ENCODE data around the gene FKBP1A. TPM values are rescaled to one million over a fixed set of nuclear protein-coding genes. Genes with fewer than 3 reads are reported as not detected.
A peak's percentile ranks its signal among the peaks of the same experiment; 100 is the strongest.

FKBP1A gene
- total RNA-seq, 3 donors from 2014 or later: 168 to 326 (median 300) TPM

DNA sequence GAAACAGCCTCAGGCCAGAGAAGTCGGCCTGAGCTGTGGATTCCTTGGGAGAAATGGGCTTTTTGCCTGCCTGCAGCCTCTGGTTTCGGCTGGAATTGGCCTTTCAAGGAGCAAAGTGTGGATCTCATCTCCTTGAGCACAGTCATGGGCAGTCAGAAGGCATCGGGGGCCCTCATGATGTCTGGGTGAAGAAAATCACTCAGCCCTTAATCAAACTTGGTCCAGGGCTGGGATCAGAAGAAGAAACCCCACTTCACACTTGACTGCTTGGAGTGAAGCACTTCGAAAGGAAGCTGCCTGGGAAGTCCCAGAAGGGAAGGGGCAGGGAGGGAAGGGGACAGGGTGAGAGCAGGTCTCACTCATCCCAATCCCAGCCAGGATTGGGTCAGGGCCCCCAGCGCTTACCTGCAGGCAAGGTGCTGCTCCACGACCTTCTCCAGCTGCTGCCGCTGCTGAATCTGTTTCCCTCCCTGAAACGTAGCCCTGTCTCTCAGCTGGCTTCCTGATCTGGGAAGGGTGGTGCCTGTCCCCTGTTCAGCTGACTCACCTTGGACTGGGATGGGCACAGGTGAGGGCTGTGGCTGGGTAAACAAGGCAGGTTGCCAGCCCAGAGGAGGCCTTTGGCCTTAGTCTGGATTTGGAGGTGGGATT is 64.0 kb downstream of the FKBP1A start, which contains the start of gene SDCBP2:
SDCBP2 (minus strand) TSS at position 460 of the 651 bp plus-strand sequence. CDS start 8,723 bp downstream, outside the sequence.
- H3K9me3 ChIP-seq: no peaks in the 10 kb centered on the region
- ATAC-seq (peak; percentile 80), DNase-seq (peak; percentile 89 to 92 (median 90))
- intact Hi-C loops (cut with DNase I, micrococcal nuclease): loop anchor here (5.0 kb wide), 2 partner anchors 48 to 63 kb away; partner anchors contain the start of gene FKBP1A (in 1 of the 2)
- H3K4me1 ChIP-seq (ENCODE audit: low read depth): peaks cover 41% of the 10 kb centered on the region
- H3K36me3 ChIP-seq (ENCODE audit: low read depth): no peaks in the 10 kb centered on the region
- TF ChIP-seq, protein P1, sequence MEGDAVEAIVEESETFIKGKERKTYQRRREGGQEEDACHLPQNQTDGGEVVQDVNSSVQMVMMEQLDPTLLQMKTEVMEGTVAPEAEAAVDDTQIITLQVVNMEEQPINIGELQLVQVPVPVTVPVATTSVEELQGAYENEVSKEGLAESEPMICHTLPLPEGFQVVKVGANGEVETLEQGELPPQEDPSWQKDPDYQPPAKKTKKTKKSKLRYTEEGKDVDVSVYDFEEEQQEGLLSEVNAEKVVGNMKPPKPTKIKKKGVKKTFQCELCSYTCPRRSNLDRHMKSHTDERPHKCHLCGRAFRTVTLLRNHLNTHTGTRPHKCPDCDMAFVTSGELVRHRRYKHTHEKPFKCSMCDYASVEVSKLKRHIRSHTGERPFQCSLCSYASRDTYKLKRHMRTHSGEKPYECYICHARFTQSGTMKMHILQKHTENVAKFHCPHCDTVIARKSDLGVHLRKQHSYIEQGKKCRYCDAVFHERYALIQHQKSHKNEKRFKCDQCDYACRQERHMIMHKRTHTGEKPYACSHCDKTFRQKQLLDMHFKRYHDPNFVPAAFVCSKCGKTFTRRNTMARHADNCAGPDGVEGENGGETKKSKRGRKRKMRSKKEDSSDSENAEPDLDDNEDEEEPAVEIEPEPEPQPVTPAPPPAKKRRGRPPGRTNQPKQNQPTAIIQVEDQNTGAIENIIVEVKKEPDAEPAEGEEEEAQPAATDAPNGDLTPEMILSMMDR (IDR thresholded peaks at IDR 0.05): no peak
- peak within 1 kb of the TSS; percentile 0 for H3K4me3 ChIP-seq

DNA sequence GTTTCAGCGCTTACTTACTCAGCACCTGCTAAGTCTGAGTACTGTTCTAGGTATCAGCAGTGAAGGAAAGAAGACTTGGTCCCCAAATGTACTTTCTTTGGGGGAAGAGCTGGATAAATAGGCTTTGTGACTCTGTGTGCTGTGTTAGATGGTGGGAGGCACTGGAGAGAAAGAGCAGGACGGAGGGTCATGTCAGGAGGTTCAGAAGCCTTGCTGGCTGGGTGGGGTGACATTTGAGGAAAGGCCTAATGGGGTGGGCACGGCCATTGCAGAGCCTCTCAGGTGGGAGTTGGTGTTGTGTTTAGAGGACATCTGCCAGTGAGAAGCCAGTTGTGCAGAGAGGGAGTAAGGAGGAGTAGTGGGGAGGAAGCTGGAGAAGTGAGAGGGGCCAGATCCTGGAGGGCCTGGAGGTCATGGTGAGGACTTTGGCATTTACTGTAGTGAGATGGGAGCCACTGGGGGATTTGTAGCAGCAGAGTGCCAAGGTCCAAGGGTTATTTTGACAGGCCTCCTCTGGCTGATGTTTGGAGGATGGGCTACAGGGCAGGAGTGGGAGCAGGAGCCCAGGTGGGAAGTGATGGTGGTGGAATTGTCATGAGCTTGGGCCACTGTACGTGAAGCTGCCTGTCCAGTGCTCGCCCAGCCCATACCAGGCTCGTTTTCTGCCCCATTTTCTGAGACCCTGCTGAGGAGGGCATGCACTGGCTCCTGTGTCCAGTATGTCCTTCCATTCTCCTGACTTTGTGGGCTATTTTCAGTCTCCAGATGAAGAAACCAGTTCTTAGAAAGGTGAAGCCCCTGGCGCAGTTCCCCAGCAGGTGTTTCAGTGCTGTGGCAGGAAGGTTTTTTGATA is 64.8 kb downstream of the FKBP1A start:
- peak in 2 of 3 donors; percentile 54 to 56 for DNase-seq
- peak; percentile 21 for ATAC-seq
- peaks cover 41% of the 10 kb centered on the region for H3K4me1 ChIP-seq (ENCODE audit: low read depth)
- no peaks in the 10 kb centered on the region for H3K36me3 ChIP-seq (ENCODE audit: low read depth)
- intact Hi-C loops (cut with DNase I, micrococcal nuclease): loop anchor here (5.0 kb wide), 2 partner anchors 49 to 64 kb away; partner anchors contain the start of gene FKBP1A (in 1 of the 2)
- H3K9me3 ChIP-seq: no peaks in the 10 kb centered on the region
- TF ChIP-seq, protein P1 (IDR thresholded peaks at IDR 0.05): no peak
- H3K4me3 ChIP-seq: peak overlapping the region; percentile 0

DNA sequence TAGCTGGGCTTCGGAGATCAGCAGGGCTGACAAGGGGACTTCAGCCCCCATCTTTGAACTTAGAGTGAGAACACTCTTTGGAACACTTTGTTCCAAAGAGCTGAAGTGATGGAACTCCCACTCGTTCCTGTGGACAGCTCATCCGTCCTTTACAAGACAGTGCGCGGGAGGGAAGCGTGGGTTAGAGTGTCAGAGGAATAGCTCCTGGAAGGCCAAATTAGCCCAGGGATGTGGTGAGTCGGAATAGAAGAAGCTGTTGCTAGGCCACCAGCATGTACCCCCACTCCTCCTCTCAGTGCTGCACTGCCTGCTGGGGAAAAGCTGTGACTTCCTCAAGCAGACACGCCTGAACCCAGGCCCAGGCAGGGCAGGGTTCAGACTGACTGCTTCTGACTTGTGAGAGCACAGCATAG is 65.6 kb downstream of the FKBP1A start:
- peaks cover 41% of the 10 kb centered on the region for H3K4me1 ChIP-seq (ENCODE audit: low read depth)
- intact Hi-C loops (cut with DNase I, micrococcal nuclease): loop anchor here (5.0 kb wide), 2 partner anchors 50 to 65 kb away; partner anchors contain the start of gene FKBP1A (in 1 of the 2)
- H3K4me3 ChIP-seq: no peak overlapping the region
- TF ChIP-seq, protein P1 (IDR thresholded peaks at IDR 0.05): no peak
- H3K9me3 ChIP-seq: no peaks in the 10 kb centered on the region
- H3K36me3 ChIP-seq (ENCODE audit: low read depth): no peaks in the 10 kb centered on the region
- ATAC-seq (no peak), DNase-seq (peak; percentile 49 to 63 (median 59))

DNA sequence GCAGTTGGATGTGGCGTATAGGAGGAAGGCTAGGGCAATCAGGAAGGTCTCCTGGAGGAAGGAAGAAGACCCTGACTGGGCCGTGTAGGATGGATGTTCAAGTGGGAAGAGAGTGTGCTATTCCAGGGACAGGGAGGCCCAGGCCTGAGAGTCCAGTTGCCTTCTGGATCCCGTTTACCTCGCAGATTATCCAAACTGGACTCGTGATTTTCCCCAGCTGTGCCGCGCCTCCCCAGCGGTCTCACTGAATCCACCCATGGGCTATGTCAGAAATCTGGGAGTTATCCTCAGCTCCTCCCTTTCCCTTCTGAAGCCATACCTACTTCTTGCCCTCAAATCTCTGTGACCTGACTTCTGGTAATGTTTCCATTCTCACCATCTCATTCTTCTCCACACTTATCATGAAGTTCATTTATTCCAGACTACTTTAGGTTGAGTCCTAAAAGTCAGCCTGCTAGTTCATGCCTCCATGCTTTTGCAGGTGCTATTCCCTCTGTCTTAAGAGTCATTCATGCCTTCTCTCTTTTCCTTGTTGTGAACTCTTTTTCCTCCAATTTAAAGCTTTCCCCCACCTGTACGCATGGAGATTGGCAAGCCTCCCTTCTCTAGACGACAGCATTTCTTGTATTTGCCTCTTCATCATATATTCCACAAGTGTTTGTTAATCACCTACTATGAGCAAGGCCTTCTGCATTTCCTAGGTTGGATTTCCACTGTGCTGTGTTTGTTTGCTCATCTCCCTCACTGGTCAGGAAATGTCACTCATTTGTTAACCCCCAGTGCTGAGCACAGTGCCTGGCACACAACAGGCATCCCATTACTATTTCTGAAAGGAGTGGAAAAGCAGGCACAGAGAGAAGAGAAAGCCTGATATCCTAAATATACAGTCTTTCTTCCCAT is 66.6 kb downstream of the FKBP1A start:
- Histone ChIP-seq H3K9me3 (no peaks in the 10 kb centered on the region), H3K36me3 (ENCODE audit: low read depth) (no peaks in the 10 kb centered on the region), H3K4me1 (ENCODE audit: low read depth) (peaks cover 41% of the 10 kb centered on the region), H3K4me3 (peak overlapping the region; percentile 60)
- TF ChIP-seq, protein P1 (IDR thresholded peaks at IDR 0.05): no peak
- peak in 1 of 3 donors; percentile 53 for DNase-seq
- intact Hi-C loops (cut with DNase I, micrococcal nuclease): loop anchor here (5.0 kb wide), 2 partner anchors 51 to 66 kb away; partner anchors contain the start of gene FKBP1A (in 1 of the 2)
- ATAC-seq: no peak
